ENCODE data around the gene SFXN5. TPM values are rescaled to one million over a fixed set of nuclear protein-coding genes. Genes with fewer than 3 reads are reported as not detected.
"Not testable (repeated sequence)": the region's sequence is repeated elsewhere in the genome, so short reads cannot be mapped to it uniquely, and the experiment has no call there.

The SFXN5 gene
- total and polyA plus RNA-seq, 2 donors (not counting 3 experiments of a cell fraction or from before 2014, with no cell fraction given) = 18.7 to 28.6 TPM

DNA sequence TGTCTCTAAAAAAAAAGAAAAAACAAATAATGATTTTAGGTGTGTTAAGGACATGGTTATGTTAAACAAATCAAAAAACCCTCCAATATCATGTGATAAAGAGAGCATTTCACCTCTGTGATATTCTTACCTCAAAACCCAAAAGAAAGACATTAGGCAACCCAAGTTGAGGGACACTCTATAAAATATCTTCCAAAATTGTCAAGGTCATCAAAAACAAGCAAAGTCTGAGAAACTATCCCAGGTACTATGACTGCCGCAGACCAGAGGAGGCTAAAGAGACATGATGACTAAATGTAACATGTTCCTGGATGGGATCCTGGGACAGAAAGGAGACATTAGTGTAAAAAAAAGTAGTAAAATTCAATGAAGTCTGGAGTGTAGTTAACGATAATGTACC, 4.5 kb downstream of the SFXN5 start:
- Histone ChIP-seq H3K9me3 (replicated peaks; ENCODE audit: control insufficient read depth, insufficient read depth, low read length) (no peaks in the 10 kb centered on the region), H3K27ac (ENCODE audit: insufficient read depth, low read depth, low read length) (no peak overlapping the region), H3K27me3 (ENCODE audit: control insufficient read depth in 2 of 2, insufficient read depth in 2 of 2, low read length in 2 of 2) (no peaks in the 10 kb centered on the region), H3K9ac (replicated peaks; ENCODE audit: extremely low read depth, insufficient read depth, low read length) (no peak overlapping the region), H4K20me1 (replicated peaks; ENCODE audit: control insufficient read depth, extremely low read depth, insufficient read depth, low read length) (no peaks in the 10 kb centered on the region), H3K4me3 (replicated peaks in 1 of 3; ENCODE audit: insufficient read depth in 1 of 3, low read depth in 1 of 3, low read length in 3 of 3) (no peak overlapping the region), H3K79me2 (ENCODE audit: control insufficient read depth, insufficient read depth, low read length) (peaks cover 53% of the 10 kb centered on the region), H3K4me2 (ENCODE audit: insufficient read depth, low read length) (no peak overlapping the region), H2AFZ (ENCODE audit: low read depth, low read length) (no peak overlapping the region), H3K4me1 (ENCODE audit: control insufficient read depth, extremely low read depth, insufficient read depth, low read length) (peaks cover 31% of the 10 kb centered on the region), H3K9me1 (replicated peaks; ENCODE audit: control insufficient read depth, extremely low read depth, insufficient read depth, low read length) (no peaks in the 10 kb centered on the region), H3K36me3 (ENCODE audit: control insufficient read depth in 2 of 2, extremely low read depth in 1 of 2, insufficient read depth in 2 of 2, low read length in 2 of 2) (no peaks in the 10 kb centered on the region)
- BruUV-seq (replicated peaks) = no TSS peak
- FAIRE-seq (no peak), DNase-seq (ENCODE audit: low read depth, low spot score) (no peak)
- ChIA-PET POLR2A (no interaction called here), CTCF (no interaction called here)
- TF ChIP-seq GATA2 (IDR thresholded peaks at IDR 0.05; ENCODE audit: insufficient read depth, insufficient read length, low read depth, low read length) (no peak), MYC (IDR thresholded peaks at IDR 0.05; ENCODE audit: low read depth, low read length) (no peak), POLR2A (IDR thresholded peaks at IDR 0.05; ENCODE audit: low read depth, low read length) (no peak), FOS (IDR thresholded peaks at IDR 0.05; ENCODE audit: borderline replicate concordance, insufficient read depth, low read length) (no peak), EZH2 (IDR thresholded peaks at IDR 0.05; ENCODE audit: borderline replicate concordance, low read depth, low read length, severe bottlenecking) (no peak), JUN (IDR thresholded peaks at IDR 0.05; ENCODE audit: borderline replicate concordance, insufficient read depth, insufficient read length, low read depth) (no peak), POLR2AphosphoS5 (IDR thresholded peaks at IDR 0.05; ENCODE audit: insufficient read depth, low read depth, low read length) (no peak)
- TF ChIP-seq, protein P1, sequence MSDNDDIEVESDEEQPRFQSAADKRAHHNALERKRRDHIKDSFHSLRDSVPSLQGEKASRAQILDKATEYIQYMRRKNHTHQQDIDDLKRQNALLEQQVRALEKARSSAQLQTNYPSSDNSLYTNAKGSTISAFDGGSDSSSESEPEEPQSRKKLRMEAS (IDR thresholded peaks at IDR 0.05; ENCODE audit: insufficient read depth, insufficient read length) = no peak
- TF ChIP-seq, protein P2, sequence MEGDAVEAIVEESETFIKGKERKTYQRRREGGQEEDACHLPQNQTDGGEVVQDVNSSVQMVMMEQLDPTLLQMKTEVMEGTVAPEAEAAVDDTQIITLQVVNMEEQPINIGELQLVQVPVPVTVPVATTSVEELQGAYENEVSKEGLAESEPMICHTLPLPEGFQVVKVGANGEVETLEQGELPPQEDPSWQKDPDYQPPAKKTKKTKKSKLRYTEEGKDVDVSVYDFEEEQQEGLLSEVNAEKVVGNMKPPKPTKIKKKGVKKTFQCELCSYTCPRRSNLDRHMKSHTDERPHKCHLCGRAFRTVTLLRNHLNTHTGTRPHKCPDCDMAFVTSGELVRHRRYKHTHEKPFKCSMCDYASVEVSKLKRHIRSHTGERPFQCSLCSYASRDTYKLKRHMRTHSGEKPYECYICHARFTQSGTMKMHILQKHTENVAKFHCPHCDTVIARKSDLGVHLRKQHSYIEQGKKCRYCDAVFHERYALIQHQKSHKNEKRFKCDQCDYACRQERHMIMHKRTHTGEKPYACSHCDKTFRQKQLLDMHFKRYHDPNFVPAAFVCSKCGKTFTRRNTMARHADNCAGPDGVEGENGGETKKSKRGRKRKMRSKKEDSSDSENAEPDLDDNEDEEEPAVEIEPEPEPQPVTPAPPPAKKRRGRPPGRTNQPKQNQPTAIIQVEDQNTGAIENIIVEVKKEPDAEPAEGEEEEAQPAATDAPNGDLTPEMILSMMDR (IDR thresholded peaks at IDR 0.05; ENCODE audit: extremely low read depth in 1 of 2, insufficient read depth in 1 of 2, low read depth in 1 of 2, low read length in 2 of 2) = no peak
- dilution Hi-C loops (cut with MboI; ENCODE audit: extremely low pct_ligation_motif_present, low sequenced_read_pairs) = no loop called here
- intact Hi-C loops (cut with micrococcal nuclease) = no loop called here

DNA sequence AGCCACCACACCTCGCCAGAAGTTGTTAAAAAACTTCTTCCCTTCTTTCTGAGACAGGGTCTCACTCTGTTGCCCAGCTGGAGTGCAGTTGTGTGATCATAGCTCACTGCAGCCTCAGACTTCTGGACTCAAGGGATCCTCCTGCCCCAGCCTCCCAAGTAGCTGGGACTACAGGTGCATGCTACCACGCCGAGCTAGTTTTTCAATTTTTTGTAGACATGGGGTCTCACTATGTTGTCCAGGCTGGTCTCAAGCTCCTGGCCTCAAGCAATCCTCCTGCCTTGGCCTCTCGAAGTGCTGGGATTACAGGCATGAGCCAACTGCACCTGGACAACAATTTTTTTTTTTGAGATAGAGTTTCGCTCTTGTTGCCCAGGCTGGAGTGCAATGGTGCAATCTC, 6.4 kb downstream of the SFXN5 start:
- Histone ChIP-seq H3K4me1 (ENCODE audit: control insufficient read depth, extremely low read depth, insufficient read depth, low read length) (peaks cover 27% of the 10 kb centered on the region), H3K79me2 (ENCODE audit: control insufficient read depth, insufficient read depth, low read length) (peaks cover 48% of the 10 kb centered on the region)
- H3K4me2 ChIP-seq (ENCODE audit: insufficient read depth, low read length); H3K4me3 ChIP-seq (replicated peaks in 1 of 3; ENCODE audit: insufficient read depth in 1 of 3, low read depth in 1 of 3, low read length in 3 of 3); H3K36me3 ChIP-seq (ENCODE audit: control insufficient read depth in 2 of 2, extremely low read depth in 1 of 2, insufficient read depth in 2 of 2, low read length in 2 of 2); H2AFZ ChIP-seq (ENCODE audit: low read depth, low read length); H3K9me3 ChIP-seq (replicated peaks; ENCODE audit: control insufficient read depth, insufficient read depth, low read length); FAIRE-seq; H3K27ac ChIP-seq (ENCODE audit: insufficient read depth, low read depth, low read length); BruUV-seq (replicated peaks); H3K9me1 ChIP-seq (replicated peaks; ENCODE audit: control insufficient read depth, extremely low read depth, insufficient read depth, low read length); intact Hi-C loops (cut with micrococcal nuclease); H4K20me1 ChIP-seq (replicated peaks; ENCODE audit: control insufficient read depth, extremely low read depth, insufficient read depth, low read length); DNase-seq (ENCODE audit: low read depth, low spot score); H3K27me3 ChIP-seq (ENCODE audit: control insufficient read depth in 2 of 2, insufficient read depth in 2 of 2, low read length in 2 of 2); dilution Hi-C loops (cut with MboI; ENCODE audit: extremely low pct_ligation_motif_present, low sequenced_read_pairs); POLR2A ChIA-PET; H3K9ac ChIP-seq (replicated peaks; ENCODE audit: extremely low read depth, insufficient read depth, low read length): not testable (repeated sequence)
- CTCF ChIA-PET = interaction anchor here (1.4 to 1.6 kb wide), 3 partner anchors 11 to 92 kb away, joined by 3 to 4 read pairs (median 4); no protein-coding TSS in a partner anchor
